GM19467 (cell line): ENCODE results near the gene STX8.
"Not testable (repeated sequence)": the region's sequence is repeated elsewhere in the genome, so short reads cannot be mapped to it uniquely, and the experiment has no call there.

Source experiments
- ATAC-seq: cut with Tn5 transposase; IDR thresholded peaks from one replicate; pipeline ENCODE4 v1.9.1; 2021; ENCODE audit warnings: mild to moderate bottlenecking, moderate library complexity; ENCODE audit not compliant: unreplicated experiment

The STX8 gene

DNA sequence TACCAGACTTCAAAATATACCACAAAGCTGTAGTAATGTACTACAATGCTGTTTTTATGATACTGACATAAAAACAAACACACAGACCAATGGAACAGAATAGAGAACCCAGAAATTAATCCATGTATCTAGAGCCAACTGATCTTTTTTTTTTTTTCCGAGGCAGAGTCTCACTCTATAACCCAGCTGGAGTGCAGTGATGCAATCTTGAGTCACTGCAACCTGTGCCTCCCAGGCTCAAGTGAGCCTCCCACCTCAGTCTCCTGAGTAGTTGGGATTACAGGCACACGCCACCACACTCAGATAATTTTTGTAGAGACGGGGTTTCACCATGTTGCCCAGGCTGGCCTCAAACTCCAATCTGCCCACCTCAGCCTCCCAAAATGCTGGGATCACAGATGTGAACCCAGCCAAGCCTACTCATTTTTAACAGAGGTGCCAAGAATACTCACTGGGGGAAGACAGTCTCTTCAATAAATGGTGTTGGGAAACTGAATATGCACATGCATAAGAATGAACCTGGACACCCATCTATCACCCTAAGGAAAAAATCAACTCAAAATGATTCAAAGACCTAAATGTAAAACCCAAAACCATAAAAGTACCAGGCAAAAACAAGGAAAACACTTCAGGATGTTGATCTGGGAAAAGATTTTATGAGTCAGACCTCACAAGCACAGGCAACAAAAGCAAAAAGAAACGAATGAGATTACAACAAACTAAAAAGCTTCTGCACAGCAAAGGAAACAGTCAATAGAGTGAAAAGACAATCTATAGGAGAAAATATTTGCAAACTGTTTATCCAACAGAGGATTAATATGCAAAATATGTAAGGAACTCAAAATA is 63.1 kb downstream of the STX8 start:
- no peak for ATAC-seq

DNA sequence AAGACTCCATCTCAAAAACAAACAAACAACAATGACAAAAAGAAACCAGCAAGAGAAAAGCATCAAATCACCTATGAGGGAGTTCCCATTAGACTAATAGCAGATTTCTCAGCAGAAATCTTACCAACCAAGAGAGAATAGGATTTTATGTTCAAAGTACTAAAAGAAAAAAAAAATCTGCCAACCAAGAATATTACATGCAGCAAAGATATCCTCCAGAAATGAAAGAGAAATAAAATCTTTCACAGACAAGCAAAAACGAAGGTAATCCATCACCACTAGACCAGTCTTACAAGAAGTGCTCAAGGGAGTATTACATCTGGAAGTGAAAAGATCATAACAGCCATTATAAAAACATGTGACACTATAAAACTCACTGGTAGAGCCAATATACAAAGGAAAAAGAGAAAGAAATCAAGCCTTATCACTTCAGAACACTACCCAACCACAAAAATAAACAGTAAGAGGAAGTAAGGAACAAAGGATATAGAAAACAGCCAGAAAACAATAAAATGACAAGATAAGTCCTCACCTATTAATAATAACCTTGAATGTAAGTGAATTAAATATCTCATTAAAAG is 66.3 kb downstream of the STX8 start:
- no peak for ATAC-seq

GRCh38 chr17:9499041-9499440 is 76.6 kb downstream of the STX8 start:
- ATAC-seq = no peak

DNA sequence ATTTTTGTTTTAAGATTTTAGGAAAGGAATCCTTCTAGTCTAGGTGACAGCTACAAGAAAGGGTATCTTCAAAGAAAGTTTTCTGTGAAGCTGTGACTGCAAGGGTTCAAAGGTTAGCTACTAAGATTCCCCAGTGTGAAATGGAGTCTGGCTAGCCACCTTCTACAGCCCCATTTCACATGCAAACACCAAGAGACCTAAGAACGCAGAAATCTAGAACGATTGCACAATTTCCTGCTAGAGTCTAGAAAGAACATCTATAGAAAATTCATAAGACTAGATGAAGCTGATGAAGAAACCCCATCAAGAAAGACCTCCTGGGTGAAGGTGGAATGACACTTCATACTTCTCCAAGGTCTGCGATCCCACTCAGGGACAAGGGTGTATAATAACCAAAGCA is 77.1 kb downstream of the STX8 start:
- ATAC-seq = no peak

DNA sequence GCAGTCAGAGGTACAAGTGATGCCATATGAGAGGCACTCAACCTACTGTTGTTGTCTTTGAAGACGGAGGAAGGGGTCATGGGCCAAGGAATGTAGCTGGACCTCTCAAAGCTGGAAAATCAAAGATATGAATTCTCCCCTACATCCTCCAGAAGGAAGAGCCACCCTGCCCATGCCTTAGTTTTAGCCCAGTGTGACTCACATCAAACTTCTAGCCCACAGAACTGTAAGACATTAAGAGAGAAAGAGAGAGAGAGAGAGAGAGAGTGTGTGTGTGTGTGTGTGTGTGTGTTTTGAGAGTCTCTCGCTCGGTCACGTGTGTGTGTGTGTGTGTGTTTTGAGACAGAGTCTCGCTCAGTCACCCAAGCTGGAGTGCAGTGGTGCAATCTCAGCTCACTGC is 87.1 kb downstream of the STX8 start:
- ATAC-seq = no peak

- no peak for ATAC-seq
Observed at GRCh38 chr17:9487406-9487805, 88.2 kb downstream of the STX8 start.

GRCh38 chr17:9484789-9485188 is 90.8 kb downstream of the STX8 start:
- ATAC-seq = no peak

DNA sequence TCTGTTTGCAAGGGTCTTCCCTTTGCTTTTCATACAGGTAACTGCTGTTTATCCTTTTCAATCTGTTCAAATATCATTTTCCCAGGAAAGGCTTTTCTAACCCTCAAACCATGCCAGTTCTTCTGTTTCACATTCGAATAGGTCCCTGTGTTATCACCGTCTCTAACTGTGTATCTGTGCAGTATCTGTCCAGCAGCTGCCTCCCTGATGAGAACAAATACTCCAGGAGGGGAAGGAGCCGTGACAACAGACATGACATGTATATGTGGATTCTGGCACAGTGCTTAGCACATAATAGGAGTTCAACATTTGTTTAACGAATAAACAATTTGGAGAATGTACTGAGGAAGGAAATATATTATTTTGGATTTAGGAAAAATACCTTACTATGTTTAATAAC is 95.7 kb downstream of the STX8 start:
- no peak for ATAC-seq

GRCh38 chr17:9478889-9479288 is 96.7 kb downstream of the STX8 start:
- ATAC-seq = no peak

- no peak for ATAC-seq
Observed at GRCh38 chr17:9475101-9475658, 100.4 kb downstream of the STX8 start.

DNA sequence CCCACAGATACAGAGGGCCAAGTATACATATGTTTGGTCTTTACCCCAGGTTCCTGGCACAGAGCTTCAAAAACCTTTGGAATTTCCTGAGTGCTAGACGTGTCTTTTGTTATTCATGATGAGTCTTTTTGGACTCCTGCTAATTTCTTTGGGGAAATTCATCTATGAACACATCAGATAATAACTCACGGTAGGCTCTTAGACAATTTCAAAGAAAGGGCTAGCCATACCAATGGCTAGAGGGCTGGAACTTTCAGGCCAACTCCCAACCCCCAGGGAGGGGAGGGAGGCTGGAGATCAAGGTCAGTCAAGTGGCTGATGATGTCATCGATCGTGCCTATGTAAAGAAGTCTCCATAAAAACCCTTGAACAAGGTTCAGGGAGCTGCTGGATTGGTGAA is 101.9 kb downstream of the STX8 start:
- no peak for ATAC-seq

GRCh38 chr17:9472541-9472940 is 103.1 kb downstream of the STX8 start:
- no peak for ATAC-seq

- no peak for ATAC-seq
Observed at GRCh38 chr17:9472094-9472493, 103.5 kb downstream of the STX8 start.

GRCh38 chr17:9470171-9470570 is 105.4 kb downstream of the STX8 start:
- no peak for ATAC-seq

DNA sequence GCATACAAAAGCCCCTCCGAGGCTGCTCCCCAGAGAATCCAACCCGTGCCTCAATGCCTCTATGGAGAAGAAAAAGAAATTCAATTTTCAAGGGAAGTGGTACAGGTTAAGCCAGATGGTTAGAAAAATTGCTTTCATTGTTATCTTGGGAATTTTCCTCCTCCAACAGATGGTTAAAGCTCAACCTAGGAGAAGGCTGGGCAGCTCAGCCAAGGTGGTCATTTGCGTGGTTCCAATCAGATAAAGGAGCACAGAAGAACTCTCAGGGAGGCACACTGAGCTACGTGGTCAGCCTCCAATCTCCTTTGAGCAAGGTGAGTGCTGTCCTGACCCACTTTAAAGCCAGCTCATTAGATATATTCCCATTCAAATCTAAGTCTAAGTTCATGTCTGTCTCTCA is 106.7 kb downstream of the STX8 start:
- no peak for ATAC-seq

GRCh38 chr17:9468532-9468931 is 107.1 kb downstream of the STX8 start:
- ATAC-seq = no peak

DNA sequence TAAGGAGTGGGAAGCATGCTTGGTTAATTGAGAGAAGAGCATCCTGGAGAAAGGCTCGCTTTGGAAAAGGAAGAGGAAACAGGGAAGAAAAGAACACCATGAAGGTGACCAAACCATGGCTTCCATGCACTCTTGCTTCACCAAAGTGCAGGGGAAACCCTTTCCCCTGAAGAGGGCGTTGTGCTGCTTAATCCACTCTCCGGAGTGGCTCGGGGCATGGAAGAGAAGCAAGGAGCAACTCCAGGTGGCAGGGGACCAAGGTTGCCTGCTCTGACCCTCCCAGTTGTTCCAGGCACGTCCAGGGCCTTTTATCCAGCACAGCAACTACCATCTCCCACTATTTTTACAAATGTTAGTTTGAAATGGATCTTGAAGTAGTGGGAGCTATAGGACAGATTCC is 108.1 kb downstream of the STX8 start:
- no peak for ATAC-seq

DNA sequence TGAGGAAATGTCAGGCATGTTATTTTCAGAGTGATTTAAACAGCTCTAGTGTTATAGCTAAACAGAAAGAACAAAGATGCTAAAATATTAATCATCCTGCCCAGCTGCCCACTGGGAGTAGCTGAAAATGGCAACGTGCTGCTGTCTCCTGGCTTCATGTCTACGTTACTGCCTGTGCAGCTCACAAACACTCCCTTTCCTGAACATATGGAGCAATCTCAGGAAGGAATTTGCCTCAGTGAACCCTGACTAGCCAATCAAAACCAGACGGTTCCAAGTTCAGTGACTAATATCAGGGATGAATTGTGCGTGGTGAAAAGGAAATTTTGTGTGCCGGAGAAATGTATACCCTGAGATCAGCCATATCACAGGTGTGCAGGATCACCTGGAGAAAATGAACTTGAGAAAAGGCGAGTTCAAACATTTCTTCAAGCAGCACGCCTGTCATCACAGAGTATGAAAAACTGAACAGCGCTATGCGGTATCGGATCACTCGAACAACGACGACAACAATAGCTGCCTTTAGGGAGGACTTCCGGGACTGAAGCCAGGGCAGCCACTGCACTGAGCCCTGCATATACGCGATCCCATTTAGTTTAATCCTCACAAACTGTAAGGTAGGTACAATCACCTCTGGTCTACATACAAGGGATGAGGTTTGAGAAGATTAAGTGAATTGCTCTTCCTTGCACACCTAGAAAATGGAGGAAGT is 110.3 kb downstream of the STX8 start:
- no peak for ATAC-seq

- ATAC-seq = no peak
Observed at GRCh38 chr17:9457005-9457404, 118.6 kb downstream of the STX8 start.

DNA sequence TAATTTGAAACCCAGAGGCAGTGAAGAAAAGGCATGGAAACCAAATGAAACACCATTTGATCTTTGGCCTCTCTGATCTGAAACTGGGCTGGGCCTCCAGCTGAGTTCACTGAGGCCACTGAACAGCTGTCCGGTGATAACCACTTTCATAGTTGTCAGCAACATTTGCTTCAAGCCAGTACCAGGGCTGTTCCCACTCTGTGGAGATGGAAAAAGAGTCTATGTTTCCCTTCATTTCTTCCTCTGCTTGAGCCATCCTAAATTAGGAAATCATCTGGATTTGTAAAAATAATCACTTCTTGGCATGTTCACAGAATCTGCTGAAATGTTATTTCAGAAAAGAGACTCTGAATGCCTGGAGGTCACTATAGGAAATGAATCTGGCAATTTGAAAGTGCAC is 119.3 kb downstream of the STX8 start:
- ATAC-seq = no peak

GRCh38 chr17:9451934-9452333 is 123.7 kb downstream of the STX8 start:
- no peak for ATAC-seq

GRCh38 chr17:9447298-9447697 is 128.3 kb downstream of the STX8 start:
- ATAC-seq = not testable (repeated sequence)
